Gastrocnemius medialis (tissue), 4 donors: Measurements from ENCODE around the gene DPP7.

Experiments used
- POLR2A ChIP-seq, 2 donors: fragments of 450-650 bp; IDR thresholded peaks; one replicate each; pipeline ENCODE4 v1.6.1; 2017; ENCODE audit warnings: antibody characterized with exemption in 2 of 2, mild to moderate bottlenecking in 2 of 2, moderate library complexity in 2 of 2
- TF ChIP-seq, protein P1 (sequence below), 5 experiments: fragments of 450-650 bp in 3 of 5; fragments of 200-600 bp in 2 of 5; sonication (generic) in 2 of 5; IDR thresholded peaks in 4 of 5; conservative IDR thresholded peaks in 1 of 5; 1 replicate in 4 of 5; 2 replicates in 1 of 5; pipeline ENCODE4 v1.5.1; 2016 to 2019; ENCODE audit warnings: antibody characterized with exemption in 5 of 5, mild to moderate bottlenecking in 3 of 5, moderate library complexity in 3 of 5

DNA sequence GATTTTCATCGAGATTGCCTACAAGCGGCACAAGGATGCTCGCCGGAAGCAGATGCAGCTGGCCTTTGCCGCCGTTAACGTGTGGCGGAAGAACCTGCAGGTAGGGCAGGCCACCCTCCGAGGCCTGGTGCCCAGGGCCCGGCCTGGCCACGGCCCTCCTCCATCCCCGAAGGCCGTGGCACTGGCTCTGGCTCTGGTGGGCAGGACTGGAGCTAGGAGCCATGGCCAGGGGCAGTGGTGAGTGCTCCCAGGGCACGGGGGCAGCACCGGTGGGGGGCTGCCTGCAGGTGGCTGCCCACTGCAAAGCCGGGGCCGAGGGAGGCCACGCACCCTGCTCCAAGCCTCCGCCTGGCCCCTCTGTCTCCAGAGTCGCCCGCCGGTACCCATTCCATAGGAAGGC is 49.3 kb upstream of the DPP7 start:
- TF ChIP-seq, protein P1, sequence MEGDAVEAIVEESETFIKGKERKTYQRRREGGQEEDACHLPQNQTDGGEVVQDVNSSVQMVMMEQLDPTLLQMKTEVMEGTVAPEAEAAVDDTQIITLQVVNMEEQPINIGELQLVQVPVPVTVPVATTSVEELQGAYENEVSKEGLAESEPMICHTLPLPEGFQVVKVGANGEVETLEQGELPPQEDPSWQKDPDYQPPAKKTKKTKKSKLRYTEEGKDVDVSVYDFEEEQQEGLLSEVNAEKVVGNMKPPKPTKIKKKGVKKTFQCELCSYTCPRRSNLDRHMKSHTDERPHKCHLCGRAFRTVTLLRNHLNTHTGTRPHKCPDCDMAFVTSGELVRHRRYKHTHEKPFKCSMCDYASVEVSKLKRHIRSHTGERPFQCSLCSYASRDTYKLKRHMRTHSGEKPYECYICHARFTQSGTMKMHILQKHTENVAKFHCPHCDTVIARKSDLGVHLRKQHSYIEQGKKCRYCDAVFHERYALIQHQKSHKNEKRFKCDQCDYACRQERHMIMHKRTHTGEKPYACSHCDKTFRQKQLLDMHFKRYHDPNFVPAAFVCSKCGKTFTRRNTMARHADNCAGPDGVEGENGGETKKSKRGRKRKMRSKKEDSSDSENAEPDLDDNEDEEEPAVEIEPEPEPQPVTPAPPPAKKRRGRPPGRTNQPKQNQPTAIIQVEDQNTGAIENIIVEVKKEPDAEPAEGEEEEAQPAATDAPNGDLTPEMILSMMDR (IDR thresholded peaks at IDR 0.05 in 4 of 5, conservative IDR thresholded peaks at IDR 0.05 in 1 of 5) = no peak
- no peak for TF ChIP-seq POLR2A (IDR thresholded peaks at IDR 0.05)
